Breast epithelium (tissue), 3 donors: Measurements from ENCODE around the gene METTL6.

ENCODE experiments used
- POLR2A ChIP-seq: fragments of 450-650 bp; IDR thresholded peaks from one replicate; pipeline ENCODE4 v1.6.1; 2016; ENCODE audit warnings: antibody characterized with exemption, mild to moderate bottlenecking, moderate library complexity
- POLR2AphosphoS5 ChIP-seq, 3 donors: sonication (generic); formaldehyde crosslinking; IDR thresholded peaks; one replicate each; pipeline ENCODE4 v1.6.1; 2017; ENCODE audit warnings: antibody characterized with exemption in 3 of 3
- TF ChIP-seq, protein P1 (sequence below), 3 donors: fragments of 450-650 bp; IDR thresholded peaks; one replicate each; pipeline ENCODE4 v1.5.1; 2016 to 2017; ENCODE audit warnings: antibody characterized with exemption in 3 of 3, mild to moderate bottlenecking in 3 of 3, moderate library complexity in 3 of 3

- TF ChIP-seq, protein P1, sequence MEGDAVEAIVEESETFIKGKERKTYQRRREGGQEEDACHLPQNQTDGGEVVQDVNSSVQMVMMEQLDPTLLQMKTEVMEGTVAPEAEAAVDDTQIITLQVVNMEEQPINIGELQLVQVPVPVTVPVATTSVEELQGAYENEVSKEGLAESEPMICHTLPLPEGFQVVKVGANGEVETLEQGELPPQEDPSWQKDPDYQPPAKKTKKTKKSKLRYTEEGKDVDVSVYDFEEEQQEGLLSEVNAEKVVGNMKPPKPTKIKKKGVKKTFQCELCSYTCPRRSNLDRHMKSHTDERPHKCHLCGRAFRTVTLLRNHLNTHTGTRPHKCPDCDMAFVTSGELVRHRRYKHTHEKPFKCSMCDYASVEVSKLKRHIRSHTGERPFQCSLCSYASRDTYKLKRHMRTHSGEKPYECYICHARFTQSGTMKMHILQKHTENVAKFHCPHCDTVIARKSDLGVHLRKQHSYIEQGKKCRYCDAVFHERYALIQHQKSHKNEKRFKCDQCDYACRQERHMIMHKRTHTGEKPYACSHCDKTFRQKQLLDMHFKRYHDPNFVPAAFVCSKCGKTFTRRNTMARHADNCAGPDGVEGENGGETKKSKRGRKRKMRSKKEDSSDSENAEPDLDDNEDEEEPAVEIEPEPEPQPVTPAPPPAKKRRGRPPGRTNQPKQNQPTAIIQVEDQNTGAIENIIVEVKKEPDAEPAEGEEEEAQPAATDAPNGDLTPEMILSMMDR (IDR thresholded peaks at IDR 0.05): no peak
- TF ChIP-seq POLR2AphosphoS5 (IDR thresholded peaks at IDR 0.05): no peak
- no peak for TF ChIP-seq POLR2A
Observed at GRCh38 chr3:15409239-15409638, 18.1 kb downstream of the METTL6 start.
